Hepatocyte (in vitro differentiated cells): ENCODE measurements around the gene E2F1.

ENCODE experiments used
- EZH2 ChIP-seq: fragments of 200-600 bp; sonication (generic); IDR thresholded peaks from 2 replicates; pipeline ENCODE4 v1.6.1; 2016; ENCODE audit warnings: antibody characterized with exemption, mild to moderate bottlenecking, borderline replicate concordance
- EZH2phosphoT487 ChIP-seq: fragments of 200-600 bp; sonication (generic); IDR thresholded peaks from one replicate; pipeline ENCODE4 v1.6.1; 2018; ENCODE audit warnings: antibody characterized with exemption, mild to moderate bottlenecking, low read depth, moderate library complexity; ENCODE audit not compliant: unreplicated experiment, severe bottlenecking
- TF ChIP-seq, protein P1 (sequence below): fragments of 200-600 bp; sonication (generic); IDR thresholded peaks from 2 replicates; pipeline ENCODE4 v1.5.1; 2016; ENCODE audit warnings: antibody characterized with exemption, mild to moderate bottlenecking; ENCODE audit not compliant: poor library complexity

DNA sequence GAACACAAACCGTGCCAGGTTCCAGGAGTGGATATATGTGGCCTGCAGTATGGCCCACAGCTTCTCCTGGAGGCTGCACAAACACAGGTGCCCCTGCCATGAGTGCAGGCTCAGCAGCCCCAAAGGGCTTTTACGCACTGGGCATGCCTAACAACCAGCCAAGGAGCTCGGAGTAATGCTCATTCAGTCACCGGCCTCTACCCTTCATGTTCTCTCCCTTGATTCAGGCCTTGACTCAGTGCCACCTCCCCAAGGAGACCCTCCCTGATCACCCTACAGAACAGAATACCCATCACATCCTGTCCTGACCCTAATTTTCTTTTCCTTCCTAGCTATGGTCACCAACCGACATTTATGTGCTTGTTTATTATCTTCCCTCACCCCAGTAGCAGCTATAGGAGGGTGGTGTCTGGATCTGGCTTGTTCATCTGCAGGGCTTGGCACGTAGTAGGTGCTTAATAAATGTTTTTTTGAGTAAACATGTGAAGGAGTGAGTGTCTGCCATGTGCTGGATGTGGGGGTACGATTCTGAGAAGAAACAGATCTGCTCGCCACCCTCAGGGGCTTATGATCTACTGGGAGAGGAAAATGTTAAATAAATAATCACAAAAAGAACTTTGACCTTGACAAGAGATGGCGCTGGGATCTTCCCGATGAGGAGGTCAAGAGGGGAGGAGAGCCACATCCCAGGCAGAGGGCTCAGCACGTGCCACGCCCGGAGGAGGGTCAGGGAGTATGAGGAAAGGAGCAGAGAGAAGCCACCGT, 24.7 kb upstream of the E2F1 start:
- TF ChIP-seq, protein P1, sequence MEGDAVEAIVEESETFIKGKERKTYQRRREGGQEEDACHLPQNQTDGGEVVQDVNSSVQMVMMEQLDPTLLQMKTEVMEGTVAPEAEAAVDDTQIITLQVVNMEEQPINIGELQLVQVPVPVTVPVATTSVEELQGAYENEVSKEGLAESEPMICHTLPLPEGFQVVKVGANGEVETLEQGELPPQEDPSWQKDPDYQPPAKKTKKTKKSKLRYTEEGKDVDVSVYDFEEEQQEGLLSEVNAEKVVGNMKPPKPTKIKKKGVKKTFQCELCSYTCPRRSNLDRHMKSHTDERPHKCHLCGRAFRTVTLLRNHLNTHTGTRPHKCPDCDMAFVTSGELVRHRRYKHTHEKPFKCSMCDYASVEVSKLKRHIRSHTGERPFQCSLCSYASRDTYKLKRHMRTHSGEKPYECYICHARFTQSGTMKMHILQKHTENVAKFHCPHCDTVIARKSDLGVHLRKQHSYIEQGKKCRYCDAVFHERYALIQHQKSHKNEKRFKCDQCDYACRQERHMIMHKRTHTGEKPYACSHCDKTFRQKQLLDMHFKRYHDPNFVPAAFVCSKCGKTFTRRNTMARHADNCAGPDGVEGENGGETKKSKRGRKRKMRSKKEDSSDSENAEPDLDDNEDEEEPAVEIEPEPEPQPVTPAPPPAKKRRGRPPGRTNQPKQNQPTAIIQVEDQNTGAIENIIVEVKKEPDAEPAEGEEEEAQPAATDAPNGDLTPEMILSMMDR: no peak
- TF ChIP-seq EZH2phosphoT487: no peak
- no peak for TF ChIP-seq EZH2
